C4-2B (cell line): Measurements from ENCODE around the gene KLHDC8A.

Source experiments
- ZFX ChIP-seq: fragments of 450-650 bp; IDR thresholded peaks from 2 replicates; pipeline ENCODE4 v1.6.1; 2017
- TF ChIP-seq, protein P1 (sequence below): fragments of 450-650 bp; conservative IDR thresholded peaks from 2 replicates; pipeline ENCODE4 v1.5.1; 2017; ENCODE audit warnings: mild to moderate bottlenecking

- TF ChIP-seq, protein P1, sequence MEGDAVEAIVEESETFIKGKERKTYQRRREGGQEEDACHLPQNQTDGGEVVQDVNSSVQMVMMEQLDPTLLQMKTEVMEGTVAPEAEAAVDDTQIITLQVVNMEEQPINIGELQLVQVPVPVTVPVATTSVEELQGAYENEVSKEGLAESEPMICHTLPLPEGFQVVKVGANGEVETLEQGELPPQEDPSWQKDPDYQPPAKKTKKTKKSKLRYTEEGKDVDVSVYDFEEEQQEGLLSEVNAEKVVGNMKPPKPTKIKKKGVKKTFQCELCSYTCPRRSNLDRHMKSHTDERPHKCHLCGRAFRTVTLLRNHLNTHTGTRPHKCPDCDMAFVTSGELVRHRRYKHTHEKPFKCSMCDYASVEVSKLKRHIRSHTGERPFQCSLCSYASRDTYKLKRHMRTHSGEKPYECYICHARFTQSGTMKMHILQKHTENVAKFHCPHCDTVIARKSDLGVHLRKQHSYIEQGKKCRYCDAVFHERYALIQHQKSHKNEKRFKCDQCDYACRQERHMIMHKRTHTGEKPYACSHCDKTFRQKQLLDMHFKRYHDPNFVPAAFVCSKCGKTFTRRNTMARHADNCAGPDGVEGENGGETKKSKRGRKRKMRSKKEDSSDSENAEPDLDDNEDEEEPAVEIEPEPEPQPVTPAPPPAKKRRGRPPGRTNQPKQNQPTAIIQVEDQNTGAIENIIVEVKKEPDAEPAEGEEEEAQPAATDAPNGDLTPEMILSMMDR: no peak
- no peak for TF ChIP-seq ZFX
Measured at GRCh38 chr1:205298191-205298994, 58.3 kb downstream of the KLHDC8A start.
